NB4 (cell line): ENCODE results near the gene CPA1.

ENCODE experiments used
- MYC ChIP-seq: IDR thresholded peaks from 2 replicates; pipeline ENCODE4 v1.6.1; 2011; ENCODE audit warnings: low read depth, low read length
- POLR2A ChIP-seq: IDR thresholded peaks from 2 replicates; pipeline ENCODE4 v1.6.1; 2011; ENCODE audit warnings: mild to moderate bottlenecking; ENCODE audit not compliant: insufficient read length; ENCODE audit errors: extremely low read depth
- TF ChIP-seq, protein P1 (sequence below): IDR thresholded peaks from one replicate; pipeline ENCODE4 v1.5.1; 2012; ENCODE audit warnings: low read depth, low read length

DNA sequence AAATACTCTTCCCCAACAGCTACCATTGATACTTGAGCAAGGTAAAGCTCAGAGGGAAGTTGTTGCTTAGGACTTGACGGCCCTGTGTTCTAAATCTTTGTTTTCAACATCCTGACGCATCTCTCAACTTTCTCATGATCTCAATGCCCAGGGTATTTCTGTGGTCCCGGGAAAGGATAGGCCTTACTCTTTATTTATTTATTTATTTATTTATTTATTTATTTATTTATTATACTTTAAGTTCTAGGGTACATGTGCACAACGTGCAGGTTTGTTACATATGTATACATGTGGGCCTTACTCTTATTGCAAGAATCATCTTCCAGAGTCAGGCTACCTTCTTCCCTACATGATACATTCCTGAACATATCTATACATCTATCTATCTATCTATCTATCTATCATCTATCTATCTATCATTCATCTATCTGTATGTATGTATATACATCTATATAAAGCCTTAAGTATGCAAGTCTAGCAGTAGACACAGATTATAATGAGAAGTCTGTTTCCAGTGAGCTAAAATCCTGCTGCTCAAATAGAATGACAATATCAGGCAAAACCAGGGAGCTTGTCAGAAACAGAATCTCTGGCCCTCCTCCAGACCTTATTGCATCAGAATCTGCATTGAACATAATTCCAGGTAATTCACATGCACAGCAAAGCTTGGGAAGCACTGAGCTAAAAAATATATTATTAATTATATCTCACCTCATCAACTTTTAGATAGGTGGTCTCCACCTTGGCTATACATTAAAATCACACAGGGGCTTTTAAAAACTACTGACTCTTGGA lies 47.8 kb upstream of the CPA1 start:
- TF ChIP-seq POLR2A: no peak
- TF ChIP-seq, protein P1, sequence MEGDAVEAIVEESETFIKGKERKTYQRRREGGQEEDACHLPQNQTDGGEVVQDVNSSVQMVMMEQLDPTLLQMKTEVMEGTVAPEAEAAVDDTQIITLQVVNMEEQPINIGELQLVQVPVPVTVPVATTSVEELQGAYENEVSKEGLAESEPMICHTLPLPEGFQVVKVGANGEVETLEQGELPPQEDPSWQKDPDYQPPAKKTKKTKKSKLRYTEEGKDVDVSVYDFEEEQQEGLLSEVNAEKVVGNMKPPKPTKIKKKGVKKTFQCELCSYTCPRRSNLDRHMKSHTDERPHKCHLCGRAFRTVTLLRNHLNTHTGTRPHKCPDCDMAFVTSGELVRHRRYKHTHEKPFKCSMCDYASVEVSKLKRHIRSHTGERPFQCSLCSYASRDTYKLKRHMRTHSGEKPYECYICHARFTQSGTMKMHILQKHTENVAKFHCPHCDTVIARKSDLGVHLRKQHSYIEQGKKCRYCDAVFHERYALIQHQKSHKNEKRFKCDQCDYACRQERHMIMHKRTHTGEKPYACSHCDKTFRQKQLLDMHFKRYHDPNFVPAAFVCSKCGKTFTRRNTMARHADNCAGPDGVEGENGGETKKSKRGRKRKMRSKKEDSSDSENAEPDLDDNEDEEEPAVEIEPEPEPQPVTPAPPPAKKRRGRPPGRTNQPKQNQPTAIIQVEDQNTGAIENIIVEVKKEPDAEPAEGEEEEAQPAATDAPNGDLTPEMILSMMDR: no peak
- no peak for TF ChIP-seq MYC
